T-helper 2 cell (primary cell): ENCODE data around the gene KANSL1.
"Not testable (repeated sequence)": the region's sequence is repeated elsewhere in the genome, so short reads cannot be mapped to it uniquely, and the experiment has no call there.

ENCODE experiments used
- DNase-seq, 5 experiments: peaks; one replicate each; pipeline versions ENCODE4 v3.0.0 to v3.0.0-alpha.2; 2012 to 2022

The KANSL1 gene

GRCh38 chr17:46019408-46019925 lies 173.8 kb downstream of the KANSL1 start:
- DNase-seq = not testable (repeated sequence)

GRCh38 chr17:46013502-46014165 lies 179.6 kb downstream of the KANSL1 start:
- no peak for DNase-seq

GRCh38 chr17:46013127-46013501 lies 180.1 kb downstream of the KANSL1 start:
- DNase-seq = no peak

GRCh38 chr17:46012506-46013079 lies 180.6 kb downstream of the KANSL1 start:
- DNase-seq = no peak

- DNase-seq = no peak
Observed at GRCh38 chr17:46011711-46012505, 181.3 kb downstream of the KANSL1 start.

GRCh38 chr17:46010597-46011186 lies 182.5 kb downstream of the KANSL1 start:
- no peak for DNase-seq

GRCh38 chr17:46009681-46010596 lies 183.3 kb downstream of the KANSL1 start:
- no peak for DNase-seq

GRCh38 chr17:46008591-46008990 lies 184.6 kb downstream of the KANSL1 start:
- no peak for DNase-seq

GRCh38 chr17:46007461-46007965 lies 185.7 kb downstream of the KANSL1 start:
- no peak for DNase-seq

GRCh38 chr17:46006082-46006481 lies 187.1 kb downstream of the KANSL1 start:
- not testable (repeated sequence) for DNase-seq

- no peak for DNase-seq
Observed at GRCh38 chr17:46003907-46004748, 189.1 kb downstream of the KANSL1 start.

- DNase-seq = no peak
Observed at GRCh38 chr17:46002973-46003316, 190.3 kb downstream of the KANSL1 start.

GRCh38 chr17:46002311-46002972 lies 190.8 kb downstream of the KANSL1 start:
- DNase-seq = peak; percentile 32 to 78 (median 54)

- DNase-seq = no peak
Observed at GRCh38 chr17:46001390-46002310, 191.6 kb downstream of the KANSL1 start.

- no peak for DNase-seq
Observed at GRCh38 chr17:46000757-46001156, 192.5 kb downstream of the KANSL1 start.

GRCh38 chr17:46000292-46000691 lies 192.9 kb downstream of the KANSL1 start:
- DNase-seq = no peak

- no peak for DNase-seq
Observed at GRCh38 chr17:45999900-46000290, 193.3 kb downstream of the KANSL1 start.

GRCh38 chr17:45998987-45999899 lies 194.0 kb downstream of the KANSL1 start, which contains the start of gene STH:
Gene STH, plus strand, starts transcription at chr17:45999250. Its CDS starts 30 bp downstream, at chr17:45999280.
- no peak for DNase-seq
